ENCODE results near the gene PAQR5.

DNA sequence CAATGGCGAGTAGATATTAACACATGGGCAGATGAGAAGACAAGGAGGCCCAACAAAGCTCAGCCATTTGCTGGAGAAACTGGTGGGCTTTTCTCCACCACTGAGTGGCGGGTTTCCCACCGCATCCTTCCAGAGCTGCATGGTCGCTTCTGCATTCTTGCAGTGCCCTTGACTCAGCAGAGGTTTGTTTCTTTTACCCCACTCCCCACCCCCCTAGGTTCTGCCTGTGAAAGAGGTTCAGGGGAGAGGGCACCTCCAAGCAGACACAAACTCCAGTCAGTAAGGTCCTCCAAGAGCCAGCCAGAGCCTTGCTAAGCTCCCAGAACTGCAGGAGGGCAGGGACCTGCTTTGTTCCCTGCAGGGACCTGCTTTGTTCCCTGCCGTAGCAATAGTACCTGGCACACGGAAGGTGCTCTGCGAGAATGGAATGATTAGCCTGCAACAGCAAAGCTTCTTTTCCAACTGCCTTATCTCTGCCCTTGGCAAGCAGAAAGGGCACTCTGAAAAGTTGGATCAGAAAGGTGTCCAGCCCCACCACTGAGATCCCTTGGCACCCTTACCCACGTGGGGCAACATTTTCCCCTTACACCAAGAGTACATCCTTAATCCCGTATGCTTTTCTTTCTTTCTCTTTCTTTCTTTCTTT, 1.4 kb downstream of the PAQR5 start:
- TF ChIP-seq, protein P1, sequence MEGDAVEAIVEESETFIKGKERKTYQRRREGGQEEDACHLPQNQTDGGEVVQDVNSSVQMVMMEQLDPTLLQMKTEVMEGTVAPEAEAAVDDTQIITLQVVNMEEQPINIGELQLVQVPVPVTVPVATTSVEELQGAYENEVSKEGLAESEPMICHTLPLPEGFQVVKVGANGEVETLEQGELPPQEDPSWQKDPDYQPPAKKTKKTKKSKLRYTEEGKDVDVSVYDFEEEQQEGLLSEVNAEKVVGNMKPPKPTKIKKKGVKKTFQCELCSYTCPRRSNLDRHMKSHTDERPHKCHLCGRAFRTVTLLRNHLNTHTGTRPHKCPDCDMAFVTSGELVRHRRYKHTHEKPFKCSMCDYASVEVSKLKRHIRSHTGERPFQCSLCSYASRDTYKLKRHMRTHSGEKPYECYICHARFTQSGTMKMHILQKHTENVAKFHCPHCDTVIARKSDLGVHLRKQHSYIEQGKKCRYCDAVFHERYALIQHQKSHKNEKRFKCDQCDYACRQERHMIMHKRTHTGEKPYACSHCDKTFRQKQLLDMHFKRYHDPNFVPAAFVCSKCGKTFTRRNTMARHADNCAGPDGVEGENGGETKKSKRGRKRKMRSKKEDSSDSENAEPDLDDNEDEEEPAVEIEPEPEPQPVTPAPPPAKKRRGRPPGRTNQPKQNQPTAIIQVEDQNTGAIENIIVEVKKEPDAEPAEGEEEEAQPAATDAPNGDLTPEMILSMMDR (IDR thresholded peaks at IDR 0.05): no peak
- TF ChIP-seq SIN3A (IDR thresholded peaks at IDR 0.05; ENCODE audit: borderline replicate concordance, insufficient read depth, low read depth, low read length) (no peak), POLR2AphosphoS5 (IDR thresholded peaks at IDR 0.05; ENCODE audit: low read depth, low read length) (no peak)
- TF ChIP-seq, protein P2, sequence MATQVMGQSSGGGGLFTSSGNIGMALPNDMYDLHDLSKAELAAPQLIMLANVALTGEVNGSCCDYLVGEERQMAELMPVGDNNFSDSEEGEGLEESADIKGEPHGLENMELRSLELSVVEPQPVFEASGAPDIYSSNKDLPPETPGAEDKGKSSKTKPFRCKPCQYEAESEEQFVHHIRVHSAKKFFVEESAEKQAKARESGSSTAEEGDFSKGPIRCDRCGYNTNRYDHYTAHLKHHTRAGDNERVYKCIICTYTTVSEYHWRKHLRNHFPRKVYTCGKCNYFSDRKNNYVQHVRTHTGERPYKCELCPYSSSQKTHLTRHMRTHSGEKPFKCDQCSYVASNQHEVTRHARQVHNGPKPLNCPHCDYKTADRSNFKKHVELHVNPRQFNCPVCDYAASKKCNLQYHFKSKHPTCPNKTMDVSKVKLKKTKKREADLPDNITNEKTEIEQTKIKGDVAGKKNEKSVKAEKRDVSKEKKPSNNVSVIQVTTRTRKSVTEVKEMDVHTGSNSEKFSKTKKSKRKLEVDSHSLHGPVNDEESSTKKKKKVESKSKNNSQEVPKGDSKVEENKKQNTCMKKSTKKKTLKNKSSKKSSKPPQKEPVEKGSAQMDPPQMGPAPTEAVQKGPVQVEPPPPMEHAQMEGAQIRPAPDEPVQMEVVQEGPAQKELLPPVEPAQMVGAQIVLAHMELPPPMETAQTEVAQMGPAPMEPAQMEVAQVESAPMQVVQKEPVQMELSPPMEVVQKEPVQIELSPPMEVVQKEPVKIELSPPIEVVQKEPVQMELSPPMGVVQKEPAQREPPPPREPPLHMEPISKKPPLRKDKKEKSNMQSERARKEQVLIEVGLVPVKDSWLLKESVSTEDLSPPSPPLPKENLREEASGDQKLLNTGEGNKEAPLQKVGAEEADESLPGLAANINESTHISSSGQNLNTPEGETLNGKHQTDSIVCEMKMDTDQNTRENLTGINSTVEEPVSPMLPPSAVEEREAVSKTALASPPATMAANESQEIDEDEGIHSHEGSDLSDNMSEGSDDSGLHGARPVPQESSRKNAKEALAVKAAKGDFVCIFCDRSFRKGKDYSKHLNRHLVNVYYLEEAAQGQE (IDR thresholded peaks at IDR 0.05; ENCODE audit: insufficient read depth in 1 of 2, low read depth in 2 of 2, low read length in 1 of 2): no peak
